GM12864 (cell line): ENCODE results near the gene CCDC88A.
A peak's percentile ranks its signal among the peaks of the same experiment; 100 is the strongest.

Experiments used
- DNase-seq: peaks from one replicate; pipeline ENCODE4 v3.0.0-alpha.2; 2011; ENCODE audit warnings: low read depth
- H3K4me3 ChIP-seq: 2 replicates; pipeline ENCODE4 v1.5.1; 2011; ENCODE audit warnings: mild to moderate bottlenecking, low read depth, low read length, control low read depth
- CTCF ChIP-seq: IDR thresholded peaks from 2 replicates; pipeline ENCODE4 v1.5.1; 2011; ENCODE audit warnings: low read depth, mild to moderate bottlenecking, moderate library complexity, low read length, control low read depth, inconsistent platforms; ENCODE audit errors: missing control alignments

Gene CCDC88A

DNA sequence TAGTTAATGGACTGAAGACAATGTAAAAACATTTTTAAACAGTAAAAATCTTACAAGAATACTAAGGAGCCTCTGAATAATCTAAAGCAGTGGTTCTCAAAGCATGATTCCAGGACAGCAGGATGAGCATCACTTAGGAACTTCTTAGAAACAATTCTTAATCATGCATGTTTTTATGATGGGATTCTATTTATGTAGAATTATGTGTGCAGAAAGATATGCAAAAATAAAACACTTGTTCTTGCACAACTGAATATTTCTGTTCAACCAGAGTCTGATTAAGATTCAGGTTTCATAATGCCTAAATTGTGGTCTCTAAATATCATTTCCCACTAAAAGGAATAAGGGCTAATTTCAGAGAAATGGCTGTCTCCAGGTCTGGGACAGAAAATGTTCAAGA is 81.4 kb downstream of the CCDC88A start:
- DNase-seq = no peak
- no peak overlapping the region for H3K4me3 ChIP-seq
- no peak for TF ChIP-seq CTCF

DNA sequence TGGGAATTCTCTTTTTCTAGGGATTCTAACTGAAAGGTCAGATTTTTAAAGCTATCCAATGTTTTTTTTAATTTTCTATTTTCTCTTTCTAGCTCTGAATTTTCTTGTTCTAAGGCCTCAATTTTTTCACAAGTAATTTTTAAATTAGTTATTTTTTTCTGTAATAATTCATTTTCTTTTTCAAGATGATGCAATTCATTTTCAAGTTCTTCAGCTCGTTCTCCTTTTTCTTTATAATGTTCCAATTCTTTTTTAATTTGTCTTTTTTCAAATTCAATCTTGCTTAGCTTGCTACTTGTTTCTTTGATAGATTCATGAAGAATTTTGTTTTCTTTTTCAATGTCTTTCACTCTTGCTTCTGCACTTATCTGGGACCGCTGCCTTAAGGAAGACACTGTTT is 84.9 kb downstream of the CCDC88A start:
- no peak for DNase-seq
- no peak overlapping the region for H3K4me3 ChIP-seq
- TF ChIP-seq CTCF = no peak

- no peak for TF ChIP-seq CTCF
- H3K4me3 ChIP-seq = no peak overlapping the region
- no peak for DNase-seq
Observed at GRCh38 chr2:55330541-55331297, 88.9 kb downstream of the CCDC88A start.

- no peak for TF ChIP-seq CTCF
- no peak overlapping the region for H3K4me3 ChIP-seq
- DNase-seq = no peak
Observed at GRCh38 chr2:55327470-55328230, 92.0 kb downstream of the CCDC88A start.

GRCh38 chr2:55314985-55315384 is 104.7 kb downstream of the CCDC88A start:
- no peak for DNase-seq
- no peak for TF ChIP-seq CTCF
- no peak overlapping the region for H3K4me3 ChIP-seq

- TF ChIP-seq CTCF = peak; percentile 66
- no peak overlapping the region for H3K4me3 ChIP-seq
- no peak for DNase-seq
Observed at GRCh38 chr2:55311444-55311870, 108.2 kb downstream of the CCDC88A start.
